K562 (cell line): ENCODE results near the gene PTPN18. TPM values are rescaled to one million over a fixed set of nuclear protein-coding genes. Genes with fewer than 3 reads are reported as not detected.

Experiments
- DIDO1 ChIP-seq: fragments of 450-650 bp; IDR thresholded peaks from 2 replicates; pipeline ENCODE4 v1.6.1; 2016; ENCODE audit warnings: low read depth, missing biosample characterization, missing genetic modification characterization
- DNMT1 ChIP-seq: fragments of 450-650 bp; IDR thresholded peaks from 2 replicates; pipeline ENCODE4 v1.6.1; 2016; ENCODE audit warnings: antibody characterized with exemption, mild to moderate bottlenecking
- ELF2 ChIP-seq: fragments of 250-450 bp; sonication (Bioruptor Pico); IDR thresholded peaks from 2 replicates; pipeline ENCODE4 v1.5.0; 2021; ENCODE audit warnings: mild to moderate bottlenecking
- ETV5 ChIP-seq: sonication (generic); formaldehyde crosslinking; IDR thresholded peaks from 2 replicates; pipeline ENCODE4 v1.4.0; 2020; ENCODE audit warnings: low read depth, mild to moderate bottlenecking, missing genetic modification reagents
- HDAC1 ChIP-seq, 2 experiments: fragments of 450-650 bp; IDR thresholded peaks; 2 replicates each; pipeline ENCODE4 v1.6.1; 2016 to 2017; ENCODE audit warnings: inconsistent platforms in 1 of 2, mild to moderate bottlenecking in 1 of 2, moderate library complexity in 1 of 2
- HDAC8 ChIP-seq: fragments of 450-650 bp; IDR thresholded peaks from 2 replicates; pipeline ENCODE4 v1.6.1; 2016; ENCODE audit warnings: mild to moderate bottlenecking, missing genetic modification characterization, moderate library complexity, missing compliant biosample characterization
- HLTF ChIP-seq: fragments of 450-650 bp; IDR thresholded peaks from 2 replicates; pipeline ENCODE4 v1.6.1; 2016
- ILK ChIP-seq: fragments of 450-650 bp; IDR thresholded peaks from 2 replicates; pipeline ENCODE4 v1.6.1; 2016; ENCODE audit warnings: missing genetic modification characterization, low read depth, mild to moderate bottlenecking, missing compliant biosample characterization, moderate library complexity, borderline replicate concordance
- KDM4B ChIP-seq, 2 experiments: fragments of 450-650 bp in 1 of 2; sonication (generic) in 1 of 2; IDR thresholded peaks; 2 replicates each; pipeline ENCODE4 v1.6.1; 2016 to 2017; ENCODE audit warnings: borderline replicate concordance in 2 of 2, antibody characterized with exemption in 1 of 2, low read depth in 1 of 2, mild to moderate bottlenecking in 1 of 2
- NFRKB ChIP-seq: fragments of 450-650 bp; IDR thresholded peaks from 2 replicates; pipeline ENCODE4 v1.6.1; 2016; ENCODE audit warnings: low read depth
- POLR2A ChIP-seq: fragments of 450-650 bp; conservative IDR thresholded peaks from 2 replicates; pipeline ENCODE4 v1.6.1; 2016
- SREBF1 ChIP-seq: fragments of 150-350 bp; IDR thresholded peaks from 2 replicates; pipeline ENCODE4 v1.6.1; 2014; ENCODE audit warnings: antibody characterized with exemption, low read depth, low read length, borderline replicate concordance
- SRSF3 ChIP-seq: fragments of 200-400 bp; formaldehyde crosslinking; IDR thresholded peaks from 2 replicates; pipeline ENCODE4 v1.6.1; 2016; ENCODE audit warnings: mild to moderate bottlenecking, low read length, moderate library complexity; ENCODE audit not compliant: insufficient read depth
- TRIM24 ChIP-seq, 2 experiments: fragments of 450-650 bp; IDR thresholded peaks; 2 replicates each; pipeline ENCODE4 v1.6.1; 2016
- ZBTB9 ChIP-seq: fragments of 450-650 bp; formaldehyde crosslinking; IDR thresholded peaks from 2 replicates; pipeline ENCODE4 v1.4.0; 2020; ENCODE audit warnings: mild to moderate bottlenecking, moderate library complexity
- ZC3H8 ChIP-seq: fragments of 450-650 bp; IDR thresholded peaks from 2 replicates; pipeline ENCODE4 v1.6.1; 2017
- ZNF12 ChIP-seq: sonication (generic); formaldehyde crosslinking; IDR thresholded peaks from 2 replicates; pipeline ENCODE4 v1.4.0; 2020; ENCODE audit warnings: mild to moderate bottlenecking, missing genetic modification reagents
- ZNF174 ChIP-seq: fragments of 250-450 bp; sonication (Bioruptor Pico); IDR thresholded peaks from 2 replicates; pipeline ENCODE4 v1.4.0; 2020; ENCODE audit warnings: mild to moderate bottlenecking
- ZNF347 ChIP-seq: fragments of 450-650 bp; formaldehyde crosslinking; IDR thresholded peaks from 2 replicates; pipeline ENCODE4 v1.4.0; 2020; ENCODE audit warnings: low read depth, mild to moderate bottlenecking, moderate library complexity
- ZNF507 ChIP-seq: conservative IDR thresholded peaks from 2 replicates; pipeline ENCODE4 v1.6.1; 2017; ENCODE audit warnings: missing genetic modification characterization, missing compliant biosample characterization
- ZNF518B ChIP-seq: fragments of 250-450 bp; sonication (Bioruptor Pico); IDR thresholded peaks from 2 replicates; pipeline ENCODE4 v1.5.0; 2021; ENCODE audit warnings: mild to moderate bottlenecking, moderate library complexity
- polyA plus RNA-seq, 8 experiments: library from polyadenylated mRNA; depleted of rRNA in 4 of 8; stranded (reverse) in 5 of 8; unstranded in 3 of 8; fragments of >200 nt; fragmentation: Nextera tagmentation in 2 of 8; fragmentation: Illumina TruSeq in 1 of 8; extraction: Ambion mirVana in 2 of 8; extraction: Trizol in 1 of 8; gene quantifications; 2 replicates each; pipeline versions ENCODE4 v1.2.1 to v1.2.3, GENCODE V29; 2011 to 2014; ENCODE audit warnings: inconsistent platforms in 1 of 8, missing spikeins in 1 of 8
- total RNA-seq, 7 experiments: library from RNA; depleted of rRNA in 6 of 7; stranded (reverse); fragments of >200 nt in 6 of 7; fragmentation: Illumina TruSeq in 2 of 7; extraction: Trizol in 2 of 7; gene quantifications; 2 replicates each; pipeline versions ENCODE4 v1.2.1 to v1.2.3, GENCODE V29; 2011 to 2021; ENCODE audit warnings: low replicate concordance in 1 of 7
- TF ChIP-seq, protein P1 (sequence below): sonication (generic); formaldehyde crosslinking; IDR thresholded peaks from 2 replicates; pipeline ENCODE4 v1.8.1; 2022; ENCODE audit warnings: missing genetic modification reagents
- TF ChIP-seq, protein P2 (sequence below): fragments of 200-400 bp; formaldehyde crosslinking; IDR thresholded peaks from 2 replicates; pipeline ENCODE4 v1.6.1; 2017; ENCODE audit warnings: mild to moderate bottlenecking, low read depth, low read length, moderate library complexity

Gene PTPN18
- total and polyA plus RNA-seq, 9 of the 15 experiments (the other 6 are each of a cell fraction or from before 2014, with no cell fraction given), result 11.6 to 90.7 (median 49.6) TPM

DNA sequence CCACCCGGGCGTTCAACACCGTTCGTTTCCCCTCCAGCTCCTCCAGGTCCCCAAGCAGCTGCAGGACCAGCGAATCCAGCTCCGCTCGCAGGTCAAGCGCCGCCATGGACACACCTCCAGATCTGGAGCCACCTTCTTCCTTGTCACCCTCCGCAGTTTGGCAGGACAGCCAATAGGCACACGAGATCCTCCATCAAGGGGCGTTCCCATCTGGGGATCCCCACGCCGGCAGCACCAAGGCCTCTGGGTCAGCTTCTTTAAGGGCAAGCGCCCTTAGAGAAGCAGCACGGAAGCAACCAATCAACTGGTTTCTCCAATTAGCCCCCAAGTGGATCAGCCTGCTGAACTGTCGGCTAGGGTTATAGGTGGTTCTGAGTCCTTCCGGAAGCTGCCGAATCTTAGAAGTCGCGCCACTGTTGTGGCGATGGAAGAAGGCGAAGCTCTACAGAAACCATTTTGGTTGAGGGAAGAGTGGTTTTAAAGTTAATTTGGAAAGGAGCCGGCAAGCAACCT, 13.8 kb upstream of the PTPN18 start (continued):
- TF ChIP-seq ZNF174 (no peak), HDAC1 (IDR thresholded peaks at IDR 0.05) (peak in 1 of 2 experiments; percentile 66; a peak in 1 of 4 replicates), ETV5 (CRISPR knock-in tag) (no peak; the same call in 1 of the 2 replicates), NFRKB (peak; percentile 92; the same call in 1 of the 2 replicates), SREBF1 (0 out of 2 replicates have a peak, but pooled peaks have one; percentile 58), DNMT1 (no peak), TRIM24 (IDR thresholded peaks at IDR 0.05) (no peak), ZC3H8 (no peak), ELF2 (CRISPR knock-in tag) (no peak), HDAC8 (tag) (no peak), ILK (no peak), ZNF347 (CRISPR knock-in tag) (no peak), ZBTB9 (CRISPR knock-in tag) (no peak; the same call in 1 of the 2 replicates), ZNF518B (no peak), ZNF507 (no peak), KDM4B (IDR thresholded peaks at IDR 0.05; ENCODE audit: borderline replicate concordance in 2 of 2, low read depth in 1 of 2) (no peak), HLTF (no peak), SRSF3 (no peak), ZNF12 (CRISPR knock-in tag) (peak; percentile 31; the same call in 1 of the 2 replicates), POLR2A (peak; percentile 58), DIDO1 (tag) (peak; percentile 95)
- TF ChIP-seq, protein P1, sequence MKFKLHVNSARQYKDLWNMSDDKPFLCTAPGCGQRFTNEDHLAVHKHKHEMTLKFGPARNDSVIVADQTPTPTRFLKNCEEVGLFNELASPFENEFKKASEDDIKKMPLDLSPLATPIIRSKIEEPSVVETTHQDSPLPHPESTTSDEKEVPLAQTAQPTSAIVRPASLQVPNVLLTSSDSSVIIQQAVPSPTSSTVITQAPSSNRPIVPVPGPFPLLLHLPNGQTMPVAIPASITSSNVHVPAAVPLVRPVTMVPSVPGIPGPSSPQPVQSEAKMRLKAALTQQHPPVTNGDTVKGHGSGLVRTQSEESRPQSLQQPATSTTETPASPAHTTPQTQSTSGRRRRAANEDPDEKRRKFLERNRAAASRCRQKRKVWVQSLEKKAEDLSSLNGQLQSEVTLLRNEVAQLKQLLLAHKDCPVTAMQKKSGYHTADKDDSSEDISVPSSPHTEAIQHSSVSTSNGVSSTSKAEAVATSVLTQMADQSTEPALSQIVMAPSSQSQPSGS (CRISPR knock-in tag), result no peak
- TF ChIP-seq, protein P2, sequence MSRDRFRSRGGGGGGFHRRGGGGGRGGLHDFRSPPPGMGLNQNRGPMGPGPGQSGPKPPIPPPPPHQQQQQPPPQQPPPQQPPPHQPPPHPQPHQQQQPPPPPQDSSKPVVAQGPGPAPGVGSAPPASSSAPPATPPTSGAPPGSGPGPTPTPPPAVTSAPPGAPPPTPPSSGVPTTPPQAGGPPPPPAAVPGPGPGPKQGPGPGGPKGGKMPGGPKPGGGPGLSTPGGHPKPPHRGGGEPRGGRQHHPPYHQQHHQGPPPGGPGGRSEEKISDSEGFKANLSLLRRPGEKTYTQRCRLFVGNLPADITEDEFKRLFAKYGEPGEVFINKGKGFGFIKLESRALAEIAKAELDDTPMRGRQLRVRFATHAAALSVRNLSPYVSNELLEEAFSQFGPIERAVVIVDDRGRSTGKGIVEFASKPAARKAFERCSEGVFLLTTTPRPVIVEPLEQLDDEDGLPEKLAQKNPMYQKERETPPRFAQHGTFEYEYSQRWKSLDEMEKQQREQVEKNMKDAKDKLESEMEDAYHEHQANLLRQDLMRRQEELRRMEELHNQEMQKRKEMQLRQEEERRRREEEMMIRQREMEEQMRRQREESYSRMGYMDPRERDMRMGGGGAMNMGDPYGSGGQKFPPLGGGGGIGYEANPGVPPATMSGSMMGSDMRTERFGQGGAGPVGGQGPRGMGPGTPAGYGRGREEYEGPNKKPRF, result no peak
